GM12875 (cell line): ENCODE measurements around the gene TPRG1.

Source experiments
- H3K4me3 ChIP-seq: one replicate; pipeline ENCODE4 v1.5.1; 2011; ENCODE audit warnings: low read depth, low read length, control low read depth
- CTCF ChIP-seq: IDR thresholded peaks from 2 replicates; pipeline ENCODE4 v1.5.1; 2011; ENCODE audit warnings: low read depth, mild to moderate bottlenecking, control low read depth, inconsistent platforms, low read length, moderate library complexity, borderline replicate concordance; ENCODE audit not compliant: insufficient read depth

TPRG1 gene

GRCh38 chr3:189144645-189145044 lies 27.1 kb upstream of the TPRG1 start:
- TF ChIP-seq CTCF = no peak
- H3K4me3 ChIP-seq = no peak overlapping the region

- H3K4me3 ChIP-seq = no peak overlapping the region
- TF ChIP-seq CTCF = no peak
Measured at GRCh38 chr3:189146848-189147247, 24.9 kb upstream of the TPRG1 start.

- TF ChIP-seq CTCF = peak; percentile 52; the same call in 1 of the 2 replicates
- H3K4me3 ChIP-seq = no peak overlapping the region
Measured at GRCh38 chr3:189148081-189148507, 23.7 kb upstream of the TPRG1 start.

- TF ChIP-seq CTCF = no peak
- H3K4me3 ChIP-seq = no peak overlapping the region
Measured at GRCh38 chr3:189149203-189149602, 22.6 kb upstream of the TPRG1 start.

GRCh38 chr3:189157232-189158007 lies 14.4 kb upstream of the TPRG1 start:
- no peak overlapping the region for H3K4me3 ChIP-seq
- TF ChIP-seq CTCF = no peak

GRCh38 chr3:189158034-189158433 lies 13.7 kb upstream of the TPRG1 start:
- no peak for TF ChIP-seq CTCF
- no peak overlapping the region for H3K4me3 ChIP-seq
